GM03348 (cell line): ENCODE data around the gene ZBTB2.
"Not testable (repeated sequence)": the region's sequence is repeated elsewhere in the genome, so short reads cannot be mapped to it uniquely, and the experiment has no call there.

Experiments
- DNase-seq: peaks from one replicate; pipeline ENCODE4 v3.0.0; 2012; ENCODE audit warnings: low spot score

Gene ZBTB2

GRCh38 chr6:151402228-151402627 lies 10.9 kb upstream of the ZBTB2 start:
- DNase-seq, result no peak

GRCh38 chr6:151400473-151400872 lies 9.1 kb upstream of the ZBTB2 start:
- peak; percentile 38 for DNase-seq

- DNase-seq, result no peak
Observed at GRCh38 chr6:151399679-151400078, 8.3 kb upstream of the ZBTB2 start.

GRCh38 chr6:151393410-151393809 lies 2.1 kb upstream of the ZBTB2 start:
- no peak for DNase-seq

GRCh38 chr6:151392427-151392826 lies 1.1 kb upstream of the ZBTB2 start:
- DNase-seq, result no peak

- DNase-seq, result peak; percentile 87
Observed at GRCh38 chr6:151390851-151391470, 398 bp downstream of the ZBTB2 start.

- peak; percentile 99 for DNase-seq
Observed at GRCh38 chr6:151390276-151390850, 996 bp downstream of the ZBTB2 start.

- DNase-seq, result peak; percentile 75
Observed at GRCh38 chr6:151389618-151390275, 1.6 kb downstream of the ZBTB2 start.

- DNase-seq, result peak; percentile 16
Observed at GRCh38 chr6:151388997-151389617, 2.3 kb downstream of the ZBTB2 start.

GRCh38 chr6:151388236-151388635 lies 3.1 kb downstream of the ZBTB2 start:
- no peak for DNase-seq

GRCh38 chr6:151387175-151387970 lies 4.0 kb downstream of the ZBTB2 start:
- peak; percentile 50 for DNase-seq

GRCh38 chr6:151385177-151385576 lies 6.2 kb downstream of the ZBTB2 start:
- no peak for DNase-seq

- no peak for DNase-seq
Observed at GRCh38 chr6:151384151-151384550, 7.2 kb downstream of the ZBTB2 start.

- DNase-seq, result not testable (repeated sequence)
Observed at GRCh38 chr6:151382631-151383030, 8.7 kb downstream of the ZBTB2 start.

GRCh38 chr6:151381722-151382121 lies 9.6 kb downstream of the ZBTB2 start:
- DNase-seq, result no peak

GRCh38 chr6:151380848-151381205 lies 10.5 kb downstream of the ZBTB2 start:
- peak; percentile 10 for DNase-seq

- DNase-seq, result peak; percentile 59
Observed at GRCh38 chr6:151379933-151380847, 11.2 kb downstream of the ZBTB2 start.

GRCh38 chr6:151377095-151377494 lies 14.3 kb downstream of the ZBTB2 start:
- no peak for DNase-seq

- DNase-seq, result no peak
Observed at GRCh38 chr6:151376440-151376839, 14.9 kb downstream of the ZBTB2 start.

- DNase-seq, result no peak
Observed at GRCh38 chr6:151375833-151376232, 15.5 kb downstream of the ZBTB2 start.

GRCh38 chr6:151374036-151374683 lies 17.2 kb downstream of the ZBTB2 start:
- DNase-seq, result no peak
